Spinal cord (tissue), 10 donors: ENCODE data around the gene XKR3. TPM values are rescaled to one million over a fixed set of nuclear protein-coding genes. Genes with fewer than 3 reads are reported as not detected.
A peak's percentile ranks its signal among the peaks of the same experiment; 100 is the strongest.
"Not testable (repeated sequence)": the region's sequence is repeated elsewhere in the genome, so short reads cannot be mapped to it uniquely, and the experiment has no call there.

Source experiments
- DNase-seq, 6 donors: peaks; one replicate each; pipeline versions ENCODE4 v3.0.0 to v3.0.0-alpha.2; 2013 to 2015; ENCODE audit warnings: low spot score in 6 of 6, low read depth in 4 of 6
- H3K27ac ChIP-seq: one replicate; pipeline ENCODE4 v1.5.1; 2013; ENCODE audit warnings: low read depth, low read length, control low read depth
- H3K27me3 ChIP-seq: one replicate; pipeline ENCODE4 v1.6.1; 2013; ENCODE audit warnings: low read length; ENCODE audit not compliant: control insufficient read depth, insufficient read depth
- H3K36me3 ChIP-seq: one replicate; pipeline ENCODE4 v1.6.1; 2013; ENCODE audit warnings: low read length; ENCODE audit not compliant: control insufficient read depth, insufficient read depth
- H3K4me1 ChIP-seq: one replicate; pipeline ENCODE4 v1.6.1; 2013; ENCODE audit warnings: low read length; ENCODE audit not compliant: control insufficient read depth, insufficient read depth
- H3K4me3 ChIP-seq: one replicate; pipeline ENCODE4 v1.5.1; 2013; ENCODE audit warnings: low read depth, low read length, control low read depth
- H3K9me3 ChIP-seq: one replicate; pipeline ENCODE4 v1.6.1; 2013; ENCODE audit warnings: low read length; ENCODE audit not compliant: control insufficient read depth, insufficient read depth
- WGBS: methylation state at CpG from one replicate; pipeline ENCODE4 v1.1.5; 2013; ENCODE audit warnings: missing lambda C conversion rate; ENCODE audit not compliant: insufficient coverage; 5-methylcytosine and 5-hydroxymethylcytosine counted together
- long read RNA-seq, 4 donors: transcript quantifications; one replicate each; lab custom pipeline, GENCODE V29; 2026
- polyA plus RNA-seq, 2 donors: library from polyadenylated mRNA; unstranded; fragments of 120-200 nt; gene quantifications; one replicate each; pipeline ENCODE4 v1.2.1, GENCODE V29; 2013; ENCODE audit not compliant: insufficient read length in 2 of 2
- total RNA-seq, 2 donors: library from RNA; depleted of rRNA in 1 of 2; stranded (reverse); fragments of 120-200 nt in 1 of 2; fragments of >200 nt in 1 of 2; gene quantifications; one replicate each; pipeline versions ENCODE4 v1.2.3 to v1.2.4, GENCODE V29; 2013 to 2014
- donor health status: healthy.

The XKR3 gene
- under 1 TPM in 1 of 2 donors, not detected in 1; 0.10 TPM for total RNA-seq
- polyA plus RNA-seq: not detected
- long read RNA-seq, donor 1: 0 reads
- long read RNA-seq, donor 2: 0 reads
- long read RNA-seq, donor 3: 0 reads
- long read RNA-seq, donor 4: 0 reads

- WGBS: 55% methylated on average over 4 of the region's 9 CpGs
- Histone ChIP-seq H3K27ac (no peak within 1 kb of the TSS), H3K4me1 (no peaks in the 10 kb centered on the region), H3K27me3 (no peaks in the 10 kb centered on the region), H3K4me3 (no peak within 1 kb of the TSS), H3K36me3 (no peaks in the 10 kb centered on the region), H3K9me3 (no peaks in the 10 kb centered on the region)
- no peak for DNase-seq
These were observed at the start of gene XKR3 for GRCh38 chr22:16824716-16825687. XKR3 (minus strand) TSS chr22:16825411; CDS start chr22:16808073, 17,338 bp downstream.

GRCh38 chr22:16869640-16870039, 44.4 kb upstream of the XKR3 start:
- not testable (repeated sequence) for H3K27ac ChIP-seq, H3K4me3 ChIP-seq, H3K36me3 ChIP-seq, H3K4me1 ChIP-seq, H3K9me3 ChIP-seq, H3K27me3 ChIP-seq
- 95% methylated on average over 2 of the region's 6 CpGs for WGBS
- peak in 1 of 6 donors; percentile 1 for DNase-seq

GRCh38 chr22:16866167-16866566, 41.0 kb upstream of the XKR3 start:
- H3K4me1 ChIP-seq: no peaks in the 10 kb centered on the region
- WGBS: 86% methylated on average over 3 of the region's 3 CpGs
- no peak for DNase-seq
- no peaks in the 10 kb centered on the region for H3K27me3 ChIP-seq
- H3K9me3 ChIP-seq: no peaks in the 10 kb centered on the region
- H3K27ac ChIP-seq: no peak overlapping the region
- no peaks in the 10 kb centered on the region for H3K36me3 ChIP-seq
- H3K4me3 ChIP-seq: no peak overlapping the region

- 80% methylated on average over 3 of the region's 9 CpGs for WGBS
- not testable (repeated sequence) for H3K9me3 ChIP-seq, DNase-seq, H3K36me3 ChIP-seq, H3K27me3 ChIP-seq, H3K4me3 ChIP-seq, H3K4me1 ChIP-seq, H3K27ac ChIP-seq
These were observed 31.6 kb upstream of the XKR3 start for GRCh38 chr22:16856851-16857250.

- H3K4me3 ChIP-seq: no peak overlapping the region
- DNase-seq: no peak
- H3K27me3 ChIP-seq: no peaks in the 10 kb centered on the region
- no peaks in the 10 kb centered on the region for H3K9me3 ChIP-seq
- no peak overlapping the region for H3K27ac ChIP-seq
- no peaks in the 10 kb centered on the region for H3K4me1 ChIP-seq
- no peaks in the 10 kb centered on the region for H3K36me3 ChIP-seq
These were observed 29.4 kb upstream of the XKR3 start for GRCh38 chr22:16854631-16855030.

GRCh38 chr22:16851268-16851996, 26.2 kb upstream of the XKR3 start:
- WGBS: no CpG with 5 or more reads among the region's 1 CpG
- not testable (repeated sequence) for H3K27ac ChIP-seq, H3K36me3 ChIP-seq, H3K27me3 ChIP-seq, H3K4me1 ChIP-seq, DNase-seq, H3K4me3 ChIP-seq, H3K9me3 ChIP-seq

GRCh38 chr22:16847271-16847670, 22.1 kb upstream of the XKR3 start:
- H3K4me1 ChIP-seq: no peaks in the 10 kb centered on the region
- H3K27ac ChIP-seq: no peak overlapping the region
- no peak overlapping the region for H3K4me3 ChIP-seq
- no peak for DNase-seq
- no peaks in the 10 kb centered on the region for H3K9me3 ChIP-seq
- no peaks in the 10 kb centered on the region for H3K36me3 ChIP-seq
- WGBS: no CpG with 5 or more reads among the region's 1 CpG
- H3K27me3 ChIP-seq: no peaks in the 10 kb centered on the region

- H3K27ac ChIP-seq: no peak overlapping the region
- no peaks in the 10 kb centered on the region for H3K36me3 ChIP-seq
- DNase-seq: no peak
- H3K4me3 ChIP-seq: no peak overlapping the region
- 85% methylated on average over 6 of the region's 7 CpGs for WGBS
- H3K27me3 ChIP-seq: no peaks in the 10 kb centered on the region
- no peaks in the 10 kb centered on the region for H3K9me3 ChIP-seq
- H3K4me1 ChIP-seq: no peaks in the 10 kb centered on the region
These were observed 20.7 kb upstream of the XKR3 start for GRCh38 chr22:16845881-16846280.

- no peak for DNase-seq
- H3K27ac ChIP-seq: no peak overlapping the region
- no peaks in the 10 kb centered on the region for H3K4me1 ChIP-seq
- no peaks in the 10 kb centered on the region for H3K9me3 ChIP-seq
- H3K4me3 ChIP-seq: no peak overlapping the region
- 90% methylated on average over 5 of the region's 7 CpGs for WGBS
- no peaks in the 10 kb centered on the region for H3K27me3 ChIP-seq
- no peaks in the 10 kb centered on the region for H3K36me3 ChIP-seq
These were observed 20.3 kb upstream of the XKR3 start for GRCh38 chr22:16845465-16845864.
